UCSD-AML1 (cell line): Measurements from ENCODE around the gene INTS13.
A peak's percentile ranks its signal among the peaks of the same experiment; 100 is the strongest.
"Not testable (repeated sequence)": the region's sequence is repeated elsewhere in the genome, so short reads cannot be mapped to it uniquely, and the experiment has no call there.

Source experiments
- DNase-seq: peaks from one replicate; lab custom pipeline; 2025; ENCODE audit not compliant: unreplicated experiment; lab: John Stamatoyannopoulos, UW

INTS13 gene

DNA sequence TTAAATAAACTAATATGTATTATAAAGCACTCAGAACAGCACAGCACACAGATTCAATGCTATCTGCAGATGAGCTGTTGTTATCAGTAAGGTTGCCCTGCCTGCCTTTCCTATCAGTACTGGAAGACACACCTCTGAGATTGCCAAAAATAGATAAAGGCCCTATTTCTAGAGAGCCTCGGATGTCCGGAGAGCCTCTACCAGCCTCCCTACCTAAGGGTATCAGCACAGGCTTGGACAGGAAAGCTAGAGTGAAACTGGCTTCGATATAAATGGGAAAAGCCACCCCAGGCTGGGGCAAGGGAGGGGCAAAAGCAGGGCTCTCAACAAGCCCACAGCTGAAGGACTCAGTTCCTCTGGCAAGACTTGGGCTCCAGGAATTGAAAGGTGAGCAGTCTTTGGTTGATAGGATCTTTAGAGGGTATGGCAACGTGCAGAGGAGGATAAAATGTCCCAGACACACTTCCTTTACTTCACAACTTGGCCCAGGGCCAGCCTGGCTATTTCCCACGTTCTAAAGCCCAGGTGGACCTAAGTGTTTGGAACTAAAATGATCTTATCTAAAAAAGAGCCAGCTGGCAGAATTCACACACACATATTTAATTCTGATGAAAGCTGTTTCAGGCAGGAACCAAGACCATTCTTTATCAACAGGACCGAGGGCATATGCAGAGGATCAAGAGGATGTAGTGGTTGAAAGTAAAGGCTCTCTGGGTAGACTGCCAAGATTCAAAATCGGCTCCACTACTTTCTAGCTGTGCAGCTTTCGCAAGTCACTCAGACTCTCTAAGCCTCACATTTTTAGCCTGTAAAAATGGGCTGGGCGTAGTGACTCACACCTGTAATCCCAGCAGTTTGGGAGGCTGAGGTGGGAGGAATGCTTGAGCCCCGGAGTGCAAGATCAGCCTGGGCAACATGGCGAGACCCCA lies 67.0 kb downstream of the INTS13 start:
- peak; percentile 17 for DNase-seq

DNA sequence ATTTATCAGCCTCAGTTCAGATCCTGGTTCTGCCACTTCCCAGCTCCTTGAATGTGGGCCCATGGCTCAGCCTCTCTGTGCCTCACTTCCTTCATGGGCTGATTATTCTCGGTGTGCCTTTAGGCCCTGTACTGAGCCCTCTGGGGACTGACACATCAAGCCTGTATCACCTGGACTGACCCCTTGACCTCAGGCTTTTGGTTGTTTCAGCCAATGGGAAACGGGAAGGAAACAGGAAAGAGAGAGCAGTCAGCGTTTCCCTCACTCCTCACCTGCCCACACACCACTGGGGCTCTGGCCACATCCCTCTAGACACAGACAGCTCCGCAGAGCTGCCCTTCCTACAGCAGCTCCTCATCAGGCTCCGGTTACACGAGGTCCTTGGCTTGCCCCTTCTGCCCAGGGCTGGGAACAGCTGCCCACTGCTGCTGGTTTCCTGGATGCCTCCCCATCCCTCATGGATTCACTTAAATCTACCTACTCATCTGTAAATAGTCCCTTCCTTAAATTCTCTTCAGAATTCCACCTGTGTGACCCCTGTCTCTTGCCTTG lies 67.8 kb downstream of the INTS13 start:
- peak; percentile 15 for DNase-seq

DNA sequence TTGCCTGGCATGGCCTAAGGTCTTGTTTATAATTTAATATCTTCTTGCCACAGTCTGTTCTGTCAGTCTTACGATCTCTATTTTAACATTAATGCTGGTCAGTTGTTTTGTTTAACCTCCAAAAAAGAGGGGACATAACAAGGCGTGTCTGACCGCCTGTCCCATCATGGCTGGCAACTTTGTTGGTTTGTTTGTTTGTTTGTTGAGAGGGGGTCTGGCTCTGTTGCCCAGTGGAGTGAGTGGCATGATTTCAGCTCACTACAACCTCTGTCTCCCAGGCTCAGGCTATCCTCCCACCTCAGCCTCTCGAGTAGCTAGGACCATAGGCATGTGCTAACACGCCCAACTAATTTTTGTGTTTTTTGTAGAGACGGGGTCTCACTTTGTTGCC lies 68.7 kb downstream of the INTS13 start:
- DNase-seq = no peak

DNA sequence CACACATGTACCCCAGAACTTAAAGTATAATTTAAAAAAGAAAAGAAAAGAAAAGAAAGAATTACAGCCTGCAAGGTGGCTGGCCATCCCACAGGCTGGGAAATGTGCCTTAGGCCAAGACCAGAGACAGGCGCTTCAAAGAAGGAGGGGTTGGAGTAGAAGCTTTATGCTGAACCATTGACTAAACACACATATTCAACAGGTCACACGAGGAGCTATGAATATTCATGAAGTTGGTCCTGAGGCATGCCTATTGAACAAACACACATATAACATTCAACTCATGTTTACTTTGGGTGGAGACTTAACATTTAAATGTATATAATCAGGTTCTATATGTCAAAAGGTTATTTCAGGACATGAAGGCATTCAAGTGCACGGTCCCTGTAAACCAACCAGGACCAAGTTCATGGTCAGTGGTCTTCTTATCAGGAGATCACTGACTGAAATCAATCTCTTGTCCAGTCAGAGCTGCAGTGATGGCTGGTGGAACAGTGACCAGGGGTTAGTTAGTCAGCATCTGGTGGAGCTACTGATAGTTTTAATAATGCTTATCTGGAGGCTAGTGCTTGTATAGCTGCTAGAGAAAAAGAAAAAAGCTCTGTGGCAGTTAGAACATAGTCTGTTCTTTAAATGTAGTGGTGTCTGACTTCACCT lies 69.2 kb downstream of the INTS13 start:
- no peak for DNase-seq

DNA sequence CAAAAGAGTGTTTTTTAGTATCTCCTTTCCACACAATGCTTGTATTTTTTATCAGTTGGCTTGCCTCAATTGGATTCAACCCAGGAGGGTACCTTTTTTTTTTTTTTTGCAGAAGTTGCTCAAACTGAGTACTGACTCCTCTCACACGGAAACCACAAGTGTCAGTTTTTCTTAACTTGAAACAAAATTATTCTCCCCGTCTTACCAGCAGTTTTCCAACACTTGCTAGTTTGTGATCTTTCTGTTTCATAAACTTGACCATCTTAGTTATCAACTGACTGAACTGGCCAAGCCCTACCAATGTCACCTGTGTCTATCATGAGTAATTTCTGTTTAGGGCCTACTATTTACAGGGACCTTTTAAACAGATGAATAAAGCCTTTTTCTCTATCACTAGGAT lies 70.7 kb downstream of the INTS13 start:
- no peak for DNase-seq

DNA sequence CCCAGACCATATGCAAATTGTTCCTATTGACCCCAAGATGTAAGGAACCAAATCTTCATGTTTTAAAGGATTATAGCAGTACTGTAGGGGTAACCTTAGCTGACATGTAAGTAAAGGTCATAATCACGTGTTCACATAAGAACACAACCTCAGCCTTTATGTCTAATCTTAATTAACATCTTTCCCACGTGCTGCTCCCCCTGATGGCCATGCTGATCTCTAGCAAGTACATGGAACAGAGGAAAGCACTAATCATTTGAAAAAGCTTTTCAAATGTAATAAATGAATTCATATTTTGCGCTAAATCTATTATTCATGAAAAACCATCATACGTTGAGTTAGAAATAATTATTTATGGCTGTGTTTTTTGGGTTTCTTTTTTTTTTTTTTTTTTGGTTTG lies 74.3 kb downstream of the INTS13 start:
- no peak for DNase-seq

DNA sequence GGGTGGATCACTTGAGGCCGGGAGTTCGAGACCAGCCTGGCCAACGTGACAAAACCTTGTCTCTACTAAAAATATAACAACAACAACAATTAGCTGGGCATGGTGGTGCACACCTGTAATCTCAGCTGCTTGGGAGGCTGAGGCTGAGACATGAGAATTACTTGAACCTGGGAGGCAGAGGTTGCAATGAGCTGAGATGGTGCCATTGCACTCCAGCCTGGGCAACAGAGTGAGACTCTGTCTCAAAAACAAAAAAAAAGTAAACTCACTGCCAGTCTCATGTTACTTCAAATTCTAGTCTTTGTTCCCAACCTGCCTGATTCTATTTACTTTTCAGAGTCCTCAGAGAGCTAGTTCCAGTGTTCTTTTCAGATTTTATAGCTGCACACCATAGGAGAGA lies 75.0 kb downstream of the INTS13 start:
- not testable (repeated sequence) for DNase-seq

DNA sequence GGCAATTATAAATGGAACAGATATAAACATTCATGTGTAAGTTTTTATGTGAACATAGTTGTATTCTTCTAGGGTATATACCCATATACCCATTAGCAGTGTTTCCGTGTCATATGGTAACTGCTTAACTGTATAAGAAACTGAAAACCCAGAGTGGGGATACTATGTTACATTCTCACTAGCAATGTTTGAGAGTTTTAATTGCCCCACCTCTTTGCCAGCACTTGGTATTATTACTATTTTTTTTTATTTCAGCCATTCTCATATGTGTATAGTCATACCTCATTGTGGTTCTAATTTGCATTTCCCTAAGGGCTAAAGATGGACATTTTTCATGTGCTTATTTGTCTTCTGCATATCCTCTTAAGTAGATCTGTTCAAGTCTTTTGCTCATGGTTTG lies 76.1 kb downstream of the INTS13 start:
- no peak for DNase-seq

DNA sequence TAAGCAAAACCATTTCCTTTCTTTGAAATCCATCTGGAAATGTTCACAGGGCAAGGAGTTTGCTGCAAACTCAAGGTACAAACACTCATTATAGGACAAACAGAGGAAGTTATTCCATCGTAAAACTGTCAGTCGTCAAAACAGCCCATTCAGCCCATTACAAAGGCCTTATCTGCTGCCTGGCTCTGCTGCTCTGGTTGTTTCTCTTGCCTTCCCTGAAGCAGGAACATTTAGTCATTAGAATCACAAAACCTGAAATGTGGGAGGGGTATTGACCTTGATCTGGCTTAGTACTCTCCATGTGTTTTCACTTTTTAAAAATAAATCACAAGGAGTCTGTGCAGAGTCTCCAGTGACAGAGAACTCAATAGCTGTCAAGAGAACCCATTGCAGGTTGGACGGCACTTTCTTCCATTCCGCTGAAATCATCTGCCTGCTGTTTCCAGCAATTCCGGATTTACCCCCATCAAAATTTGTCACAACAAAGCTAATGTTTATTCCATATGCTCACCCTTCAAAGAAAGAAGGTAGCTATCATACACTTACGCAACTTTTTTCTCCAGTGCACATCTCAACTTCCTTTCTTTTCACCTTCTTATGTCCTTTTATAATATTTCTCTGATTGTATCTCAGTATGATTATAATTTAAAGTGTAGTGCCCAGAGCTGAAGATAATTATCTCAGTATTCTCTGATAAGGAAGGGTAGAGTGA lies 80.2 kb downstream of the INTS13 start:
- no peak for DNase-seq

DNA sequence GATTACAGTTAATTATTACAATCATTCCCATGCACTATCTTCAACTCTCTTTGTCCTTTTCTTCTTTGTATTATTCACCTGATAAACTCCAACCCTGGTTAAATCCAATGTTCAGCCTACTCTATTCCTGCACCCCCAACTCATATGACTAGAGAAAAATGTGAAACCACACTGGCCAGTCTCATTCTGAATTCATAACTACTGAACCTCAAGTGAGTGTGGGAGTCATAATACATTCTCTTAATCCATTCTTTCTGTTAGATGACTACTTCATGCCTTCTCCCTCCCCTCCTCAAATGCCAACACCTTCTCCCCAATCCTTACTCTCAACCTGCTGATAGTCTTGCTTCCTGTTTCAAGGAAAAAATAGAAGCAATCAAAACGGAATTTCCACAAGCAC lies 82.4 kb downstream of the INTS13 start:
- no peak for DNase-seq
